ENCODE data around the gene ZNF423. TPM values are rescaled to one million over a fixed set of nuclear protein-coding genes. Genes with fewer than 3 reads are reported as not detected.

ZNF423 gene
- total RNA-seq, 1 donor from 2014 or later, result 10.7 TPM

GRCh38 chr16:49446805-49447204, 409.1 kb downstream of the ZNF423 start:
- Histone ChIP-seq H3K27ac (no peak overlapping the region), H3K4me3 (no peak overlapping the region), H3K9me3 (no peaks in the 10 kb centered on the region), H3K36me3 (no peaks in the 10 kb centered on the region), H3K4me1 (peaks cover 5% of the 10 kb centered on the region), H3K27me3 (ENCODE audit: low read depth) (no peaks in the 10 kb centered on the region)
- no peak for TF ChIP-seq CTCF (IDR thresholded peaks at IDR 0.05)
- intact Hi-C loops (cut with DNase I), result no loop called here
- ATAC-seq (no peak), DNase-seq (no peak)

- Histone ChIP-seq H3K4me1 (peaks cover 20% of the 10 kb centered on the region), H3K27ac (no peak overlapping the region), H3K36me3 (no peaks in the 10 kb centered on the region), H3K27me3 (ENCODE audit: low read depth) (no peaks in the 10 kb centered on the region), H3K9me3 (no peaks in the 10 kb centered on the region), H3K4me3 (no peak overlapping the region)
- intact Hi-C loops (cut with DNase I), result no loop called here
- no peak for DNase-seq
- TF ChIP-seq CTCF (IDR thresholded peaks at IDR 0.05), result no peak
- no peak for ATAC-seq
These were observed 412.3 kb downstream of the ZNF423 start for GRCh38 chr16:49443576-49443975.

GRCh38 chr16:49442805-49443204, 413.1 kb downstream of the ZNF423 start:
- ATAC-seq, result no peak
- no peak for DNase-seq
- H3K27ac ChIP-seq, result peak overlapping the region; percentile 18
- intact Hi-C loops (cut with DNase I), result no loop called here
- no peaks in the 10 kb centered on the region for H3K27me3 ChIP-seq (ENCODE audit: low read depth)
- no peaks in the 10 kb centered on the region for H3K9me3 ChIP-seq
- no peak overlapping the region for H3K4me3 ChIP-seq
- H3K36me3 ChIP-seq, result no peaks in the 10 kb centered on the region
- H3K4me1 ChIP-seq, result peaks cover 20% of the 10 kb centered on the region
- TF ChIP-seq CTCF (IDR thresholded peaks at IDR 0.05), result no peak

- intact Hi-C loops (cut with DNase I), result no loop called here
- peak; percentile 39 to 50 for ATAC-seq
- no peaks in the 10 kb centered on the region for H3K27me3 ChIP-seq (ENCODE audit: low read depth)
These were observed 414.5 kb downstream of the ZNF423 start for GRCh38 chr16:49441366-49441780.

GRCh38 chr16:49440156-49441065, 415.5 kb downstream of the ZNF423 start:
- no peaks in the 10 kb centered on the region for H3K27me3 ChIP-seq (ENCODE audit: low read depth)
- no peaks in the 10 kb centered on the region for H3K36me3 ChIP-seq
- no peaks in the 10 kb centered on the region for H3K9me3 ChIP-seq
- no peak overlapping the region for H3K27ac ChIP-seq
- no peak for ATAC-seq
- H3K4me1 ChIP-seq, result peaks cover 20% of the 10 kb centered on the region
- no peak for TF ChIP-seq CTCF (IDR thresholded peaks at IDR 0.05)
- DNase-seq, result no peak
- intact Hi-C loops (cut with DNase I), result no loop called here
- H3K4me3 ChIP-seq, result no peak overlapping the region

More at GRCh38 chr16:49441366-49441780, 414.5 kb downstream of the ZNF423 start:
- H3K4me3 ChIP-seq, result peak overlapping the region; percentile 18
- no peak for DNase-seq
- peak overlapping the region; percentile 31 for H3K27ac ChIP-seq
- no peaks in the 10 kb centered on the region for H3K9me3 ChIP-seq
- peaks cover 20% of the 10 kb centered on the region for H3K4me1 ChIP-seq
- peak; percentile 25 for TF ChIP-seq CTCF (IDR thresholded peaks at IDR 0.05)
- H3K36me3 ChIP-seq, result no peaks in the 10 kb centered on the region
